H1 (cell line): Measurements from ENCODE around the gene MBD3. TPM values are rescaled to one million over a fixed set of nuclear protein-coding genes. Genes with fewer than 3 reads are reported as not detected.

Experiments
- CBX8 ChIP-seq: fragments of 300-800, 300-1000 bp; sonication (generic); IDR thresholded peaks from 2 replicates; pipeline ENCODE4 v1.7.1; 2016; ENCODE audit warnings: low read depth, low read length, borderline replicate concordance
- CHD2 ChIP-seq: IDR thresholded peaks from 2 replicates; pipeline ENCODE4 v1.6.1; 2012; ENCODE audit warnings: low read length, improper control_type of control experiment
- E2F6 ChIP-seq: IDR thresholded peaks from 2 replicates; pipeline ENCODE4 v1.6.1; 2012; ENCODE audit warnings: inconsistent platforms
- EGR1 ChIP-seq: IDR thresholded peaks from 2 replicates; pipeline ENCODE4 v1.6.1; 2011; ENCODE audit warnings: low read depth, low read length, borderline replicate concordance
- GTF2F1 ChIP-seq: IDR thresholded peaks from 2 replicates; pipeline ENCODE4 v1.6.1; 2012; ENCODE audit warnings: low read depth, low read length, improper control_type of control experiment, borderline replicate concordance
- NANOG ChIP-seq: IDR thresholded peaks from 2 replicates; pipeline ENCODE4 v1.6.1; 2011; ENCODE audit warnings: low read length, low read depth, mild to moderate bottlenecking, inconsistent platforms; ENCODE audit not compliant: insufficient read depth, poor library complexity, severe bottlenecking
- TCF12 ChIP-seq: IDR thresholded peaks from 2 replicates; pipeline ENCODE4 v1.6.1; 2011; ENCODE audit warnings: low read depth, mild to moderate bottlenecking, low read length
- USF2 ChIP-seq: IDR thresholded peaks from 2 replicates; pipeline ENCODE4 v1.6.1; 2011; ENCODE audit warnings: low read length, improper control_type of control experiment
- ZNF274 ChIP-seq: IDR thresholded peaks from 2 replicates; pipeline ENCODE4 v1.7.0; 2012; ENCODE audit warnings: low read length, borderline replicate concordance; ENCODE audit errors: extremely low read depth
- polyA plus RNA-seq, 7 experiments: library from polyadenylated mRNA; depleted of rRNA in 3 of 7; stranded (reverse) in 5 of 7; unstranded in 2 of 7; fragments of >200 nt in 5 of 7; fragments of 200-250 nt in 2 of 7; gene quantifications; 1 replicate in 5 of 7; 2 replicates in 1 of 7; 4 replicates in 1 of 7; pipeline versions ENCODE4 v1.2.1 to v1.2.3, GENCODE V29; 2011 to 2013; ENCODE audit warnings: missing spikeins in 2 of 7, mixed read lengths in 2 of 7
- total RNA-seq: library from RNA; stranded (reverse); fragmentation: NEBNext Ultra II Directional; extraction: Animal tissue kit (Norgen Biotek cat#: 25700); gene quantifications from 2 replicates; pipeline ENCODE4 v1.2.1, GENCODE V29; 2021

MBD3 gene
- total and polyA plus RNA-seq, 2 of the 8 experiments (the other 6 are each of a cell fraction or from before 2014, with no cell fraction given) = 88.2 to 110 TPM

DNA sequence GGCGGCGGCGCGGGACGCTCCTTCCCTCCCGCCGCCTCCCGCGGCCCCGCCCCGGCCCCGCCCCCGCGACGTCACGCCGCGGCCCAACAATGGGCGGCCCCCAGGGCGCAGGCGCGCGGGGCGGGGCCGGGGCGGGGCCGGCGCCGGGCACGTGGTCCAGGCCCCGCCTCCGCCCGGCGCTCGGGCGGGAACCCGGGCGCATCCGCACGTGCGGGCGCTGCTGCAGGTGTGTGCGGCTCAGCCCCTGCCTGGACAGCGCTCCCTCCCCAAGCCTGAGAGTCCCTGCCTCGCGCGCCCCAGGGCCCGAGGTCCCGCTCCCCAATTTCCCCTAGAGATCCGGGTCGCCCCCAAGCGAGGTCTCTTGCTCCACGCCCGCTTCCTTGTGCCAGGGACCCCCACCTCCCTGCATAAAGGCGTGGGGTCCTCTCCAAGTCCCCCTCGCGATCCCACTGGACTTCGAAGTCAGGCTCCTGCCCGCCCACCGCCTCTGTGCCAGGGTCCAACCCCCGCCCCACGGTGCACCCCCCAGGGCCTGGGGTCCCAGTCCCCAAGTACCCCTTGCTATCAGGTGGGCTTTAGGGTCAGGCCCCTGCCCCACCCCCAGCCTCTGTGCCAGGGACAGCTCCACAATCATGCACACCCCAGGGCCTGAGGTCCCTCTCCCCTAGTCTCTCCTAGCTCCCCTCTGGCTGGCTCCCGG is 24.2 kb downstream of the MBD3 start, which contains the start of gene MEX3D (continued):
- peak; percentile 99 for TF ChIP-seq E2F6
- no peak for TF ChIP-seq ZNF274
- TF ChIP-seq EGR1 = no peak
- TF ChIP-seq TCF12 = peak; percentile 80; the same call in 1 of the 2 replicates
- TF ChIP-seq CHD2 = no peak
- TF ChIP-seq USF2 = peak; percentile 73
- no peak for TF ChIP-seq NANOG
- TF ChIP-seq CBX8 = no peak
- peak; percentile 42; the same call in 1 of the 2 replicates for TF ChIP-seq GTF2F1
